Mucosa of descending colon (tissue), 3 donors: Measurements from ENCODE around the gene HDLBP. TPM values are rescaled to one million over a fixed set of nuclear protein-coding genes. Genes with fewer than 3 reads are reported as not detected.

ENCODE experiments used
- ATAC-seq: fragments of 200-7000 bp; cut with Tn5 transposase; one replicate; pipeline ENCODE4 v1.9.1; 2020; ENCODE audit warnings: mild to moderate bottlenecking, moderate library complexity
- DNase-seq, 3 donors: peaks; one replicate each; pipeline ENCODE4 v3.0.0-alpha.2; 2020
- H3K36me3 ChIP-seq: fragments of 200-600 bp; one replicate; pipeline ENCODE4 v1.8.0; 2021; ENCODE audit warnings: low read depth, mild to moderate bottlenecking
- H3K4me1 ChIP-seq: fragments of 200-600 bp; one replicate; pipeline ENCODE4 v1.8.0; 2021; ENCODE audit warnings: low read depth, mild to moderate bottlenecking
- H3K4me3 ChIP-seq: fragments of 200-600 bp; one replicate; pipeline ENCODE4 v1.8.0; 2021; ENCODE audit warnings: mild to moderate bottlenecking
- H3K9me3 ChIP-seq: fragments of 200-600 bp; one replicate; pipeline ENCODE4 v1.8.0; 2021; ENCODE audit warnings: mild to moderate bottlenecking
- CTCF ChIP-seq: fragments of 200-600 bp; IDR thresholded peaks from one replicate; pipeline ENCODE4 v1.8.0; 2022; ENCODE audit warnings: antibody characterized with exemption, mild to moderate bottlenecking
- intact Hi-C, 2 donors: fragments of 100-400 bp; cut with DNase I in 1 of 2; cut with micrococcal nuclease in 1 of 2; formaldehyde crosslinking; loops; one replicate each; pipeline versions ENCODE4 v1.11.0 to v1.11.1; 2022; cut with DNase I, micrococcal nuclease
- total RNA-seq, 3 donors: library from RNA; stranded (reverse); fragmentation: NEBNext Ultra II Directional in 2 of 3; extraction: Animal tissue kit (Norgen Biotek cat#: 25700) in 2 of 3; gene quantifications; one replicate each; pipeline versions ENCODE4 v1.2.1 to v1.2.4, GENCODE V29; 2021 to 2023
- donor health status: DM: no; HTN: no; CAD: no; lungs with moderate emphysema.
- donor health status: DM: no; HTN: no; CAD: no.
- donor health status: DM: no; HTN: yes; CAD: no.

HDLBP gene
- total RNA-seq, 3 donors from 2014 or later, result 363 to 417 (median 379) TPM

- peaks cover 19% of the 10 kb centered on the region for H3K36me3 ChIP-seq
- DNase-seq, result peak in 2 of 3 donors; percentile 23 to 46
- no peaks in the 10 kb centered on the region for H3K4me1 ChIP-seq
- intact Hi-C loops, result no loop called here
- no peak for TF ChIP-seq CTCF
- no peak for ATAC-seq
- H3K9me3 ChIP-seq, result no peaks in the 10 kb centered on the region
- no peak overlapping the region for H3K4me3 ChIP-seq
These were observed 88.5 kb downstream of the HDLBP start for GRCh38 chr2:241226723-241227572.

- DNase-seq (peak in 2 of 3 donors; percentile 18 to 22), ATAC-seq (no peak)
- intact Hi-C loops, result no loop called here
- Histone ChIP-seq H3K4me3 (no peak overlapping the region), H3K36me3 (peaks cover 19% of the 10 kb centered on the region), H3K4me1 (no peaks in the 10 kb centered on the region), H3K9me3 (no peaks in the 10 kb centered on the region)
- no peak for TF ChIP-seq CTCF
These were observed 89.5 kb downstream of the HDLBP start for GRCh38 chr2:241225983-241226382.

- peaks cover 15% of the 10 kb centered on the region for H3K36me3 ChIP-seq
- no peaks in the 10 kb centered on the region for H3K4me1 ChIP-seq
- no peak for ATAC-seq
- H3K9me3 ChIP-seq, result no peaks in the 10 kb centered on the region
- H3K4me3 ChIP-seq, result no peak overlapping the region
- DNase-seq, result peak in 2 of 3 donors; percentile 13 to 34
- intact Hi-C loops, result no loop called here
- TF ChIP-seq CTCF, result no peak
These were observed 89.9 kb downstream of the HDLBP start for GRCh38 chr2:241225545-241225944.

- H3K4me3 ChIP-seq, result no peak overlapping the region
- DNase-seq (peak in 1 of 3 donors; percentile 14), ATAC-seq (no peak)
- no peak for TF ChIP-seq CTCF
- no peaks in the 10 kb centered on the region for H3K4me1 ChIP-seq
- intact Hi-C loops, result no loop called here
- H3K36me3 ChIP-seq, result peaks cover 9% of the 10 kb centered on the region
- no peaks in the 10 kb centered on the region for H3K9me3 ChIP-seq
These were observed 90.5 kb downstream of the HDLBP start for GRCh38 chr2:241224851-241225438.

GRCh38 chr2:241224018-241224850 is 91.2 kb downstream of the HDLBP start:
- peak in 2 of 3 donors; percentile 32 to 53 for DNase-seq
- no peaks in the 10 kb centered on the region for H3K9me3 ChIP-seq
- intact Hi-C loops, result no loop called here
- no peaks in the 10 kb centered on the region for H3K4me1 ChIP-seq
- H3K4me3 ChIP-seq, result no peak overlapping the region
- TF ChIP-seq CTCF, result no peak
- ATAC-seq, result peak; percentile 25
- H3K36me3 ChIP-seq, result peaks cover 7% of the 10 kb centered on the region
